ENCODE measurements around the gene LUZP2.

LUZP2 gene

GRCh38 chr11:24560324-24560723 is 63.5 kb downstream of the LUZP2 start:
- no peak for DNase-seq
- no peaks in the 10 kb centered on the region for H3K27me3 ChIP-seq (replicated peaks in 2 of 5; ENCODE audit: control insufficient read depth in 4 of 5, insufficient read depth in 5 of 5, low read length in 4 of 5)
- POLR2A ChIA-PET, result no interaction called here
- H3K27ac ChIP-seq (ENCODE audit: insufficient read depth in 1 of 2, low read depth in 1 of 2, low read length in 2 of 2, poor library complexity in 1 of 2, severe bottlenecking in 2 of 2), result no peak overlapping the region
- no peaks in the 10 kb centered on the region for H3K36me3 ChIP-seq (ENCODE audit: control insufficient read depth in 4 of 4, insufficient read depth in 4 of 4, low read length in 3 of 4)
- no peak overlapping the region for H3K4me3 ChIP-seq (ENCODE audit: control insufficient read depth in 1 of 7, extremely low read depth in 1 of 7, insufficient read depth in 4 of 7, low read depth in 2 of 7, low read length in 6 of 7)
- H3K9me3 ChIP-seq (ENCODE audit: control extremely low read depth in 1 of 5, control insufficient read depth in 4 of 5, insufficient read depth in 2 of 5, low read depth in 1 of 5, low read length in 4 of 5), result no peaks in the 10 kb centered on the region
- CTCF ChIA-PET, result no interaction called here
- no peaks in the 10 kb centered on the region for H3K4me1 ChIP-seq (ENCODE audit: control extremely low read depth in 1 of 4, control insufficient read depth in 4 of 4, insufficient read depth in 4 of 4, low read length in 3 of 4)
- WGBS (ENCODE audit: insufficient coverage), result 71% methylated on average over 1 of the region's 4 CpGs

GRCh38 chr11:24567380-24567779 is 70.5 kb downstream of the LUZP2 start:
- CTCF ChIA-PET, result no interaction called here
- POLR2A ChIA-PET, result no interaction called here
- no peak overlapping the region for H3K27ac ChIP-seq (ENCODE audit: insufficient read depth in 1 of 2, low read depth in 1 of 2, low read length in 2 of 2, poor library complexity in 1 of 2, severe bottlenecking in 2 of 2)
- H3K27me3 ChIP-seq (replicated peaks in 2 of 5; ENCODE audit: control insufficient read depth in 4 of 5, insufficient read depth in 5 of 5, low read length in 4 of 5), result no peaks in the 10 kb centered on the region
- no peak for DNase-seq
- no peaks in the 10 kb centered on the region for H3K4me1 ChIP-seq (ENCODE audit: control extremely low read depth in 1 of 4, control insufficient read depth in 4 of 4, insufficient read depth in 4 of 4, low read length in 3 of 4)
- no peaks in the 10 kb centered on the region for H3K36me3 ChIP-seq (ENCODE audit: control insufficient read depth in 4 of 4, insufficient read depth in 4 of 4, low read length in 3 of 4)
- H3K9me3 ChIP-seq (ENCODE audit: control extremely low read depth in 1 of 5, control insufficient read depth in 4 of 5, insufficient read depth in 2 of 5, low read depth in 1 of 5, low read length in 4 of 5), result no peaks in the 10 kb centered on the region
- H3K4me3 ChIP-seq (ENCODE audit: control insufficient read depth in 1 of 7, extremely low read depth in 1 of 7, insufficient read depth in 4 of 7, low read depth in 2 of 7, low read length in 6 of 7), result no peak overlapping the region

- WGBS (ENCODE audit: insufficient coverage), result 100% methylated on average over 1 of the region's 1 CpG
Measured at GRCh38 chr11:24572376-24572775, 75.5 kb downstream of the LUZP2 start.

GRCh38 chr11:24574461-24574860 is 77.6 kb downstream of the LUZP2 start:
- H3K36me3 ChIP-seq (ENCODE audit: control insufficient read depth in 4 of 4, insufficient read depth in 4 of 4, low read length in 3 of 4), result no peaks in the 10 kb centered on the region
- POLR2A ChIA-PET, result no interaction called here
- no peaks in the 10 kb centered on the region for H3K9me3 ChIP-seq (ENCODE audit: control extremely low read depth in 1 of 5, control insufficient read depth in 4 of 5, insufficient read depth in 2 of 5, low read depth in 1 of 5, low read length in 4 of 5)
- CTCF ChIA-PET, result no interaction called here
- 60% methylated on average over 1 of the region's 1 CpG for WGBS (ENCODE audit: insufficient coverage)
- no peaks in the 10 kb centered on the region for H3K27me3 ChIP-seq (replicated peaks in 2 of 5; ENCODE audit: control insufficient read depth in 4 of 5, insufficient read depth in 5 of 5, low read length in 4 of 5)
- no peak overlapping the region for H3K27ac ChIP-seq (ENCODE audit: insufficient read depth in 1 of 2, low read depth in 1 of 2, low read length in 2 of 2, poor library complexity in 1 of 2, severe bottlenecking in 2 of 2)
- no peaks in the 10 kb centered on the region for H3K4me1 ChIP-seq (ENCODE audit: control extremely low read depth in 1 of 4, control insufficient read depth in 4 of 4, insufficient read depth in 4 of 4, low read length in 3 of 4)
- no peak overlapping the region for H3K4me3 ChIP-seq (ENCODE audit: control insufficient read depth in 1 of 7, extremely low read depth in 1 of 7, insufficient read depth in 4 of 7, low read depth in 2 of 7, low read length in 6 of 7)
- no peak for DNase-seq

More at GRCh38 chr11:24572376-24572775, 75.5 kb downstream of the LUZP2 start:
- Histone ChIP-seq H3K4me3 (ENCODE audit: control insufficient read depth in 1 of 7, extremely low read depth in 1 of 7, insufficient read depth in 4 of 7, low read depth in 2 of 7, low read length in 6 of 7) (no peak overlapping the region), H3K27ac (ENCODE audit: insufficient read depth in 1 of 2, low read depth in 1 of 2, low read length in 2 of 2, poor library complexity in 1 of 2, severe bottlenecking in 2 of 2) (no peak overlapping the region), H3K27me3 (replicated peaks in 2 of 5; ENCODE audit: control insufficient read depth in 4 of 5, insufficient read depth in 5 of 5, low read length in 4 of 5) (no peaks in the 10 kb centered on the region), H3K4me1 (ENCODE audit: control extremely low read depth in 1 of 4, control insufficient read depth in 4 of 4, insufficient read depth in 4 of 4, low read length in 3 of 4) (no peaks in the 10 kb centered on the region), H3K36me3 (ENCODE audit: control insufficient read depth in 4 of 4, insufficient read depth in 4 of 4, low read length in 3 of 4) (no peaks in the 10 kb centered on the region), H3K9me3 (ENCODE audit: control extremely low read depth in 1 of 5, control insufficient read depth in 4 of 5, insufficient read depth in 2 of 5, low read depth in 1 of 5, low read length in 4 of 5) (no peaks in the 10 kb centered on the region)
- no peak for DNase-seq
- POLR2A ChIA-PET, result no interaction called here
- CTCF ChIA-PET, result no interaction called here

DNA sequence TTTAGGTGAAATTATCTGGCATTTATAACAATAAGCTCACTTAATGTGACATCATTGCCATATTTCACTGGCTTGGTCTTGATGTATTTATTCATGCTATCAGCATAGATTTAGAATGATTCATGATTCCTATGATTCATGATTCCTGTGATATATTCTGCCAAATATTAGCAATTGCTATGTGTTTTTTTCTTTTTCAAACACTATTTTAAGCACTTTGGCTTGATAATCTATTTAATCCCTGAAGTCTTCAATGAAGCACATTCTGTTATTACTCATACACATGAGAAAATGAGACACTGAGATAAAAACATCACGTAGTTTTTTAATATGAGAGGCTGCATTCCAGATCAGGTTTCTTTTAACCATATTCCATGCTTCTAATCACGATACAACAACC is 78.5 kb downstream of the LUZP2 start:
- ChIA-PET POLR2A (no interaction called here), CTCF (no interaction called here)
- H3K4me1 ChIP-seq (ENCODE audit: control extremely low read depth in 1 of 4, control insufficient read depth in 4 of 4, insufficient read depth in 4 of 4, low read length in 3 of 4), result no peaks in the 10 kb centered on the region
- DNase-seq, result no peak
- H3K36me3 ChIP-seq (ENCODE audit: control insufficient read depth in 4 of 4, insufficient read depth in 4 of 4, low read length in 3 of 4), result no peaks in the 10 kb centered on the region
- WGBS (ENCODE audit: insufficient coverage), result 83% methylated on average over 2 of the region's 2 CpGs
- no peak overlapping the region for H3K4me3 ChIP-seq (ENCODE audit: control insufficient read depth in 1 of 7, extremely low read depth in 1 of 7, insufficient read depth in 4 of 7, low read depth in 2 of 7, low read length in 6 of 7)
- H3K27me3 ChIP-seq (replicated peaks in 2 of 5; ENCODE audit: control insufficient read depth in 4 of 5, insufficient read depth in 5 of 5, low read length in 4 of 5), result no peaks in the 10 kb centered on the region
- no peaks in the 10 kb centered on the region for H3K9me3 ChIP-seq (ENCODE audit: control extremely low read depth in 1 of 5, control insufficient read depth in 4 of 5, insufficient read depth in 2 of 5, low read depth in 1 of 5, low read length in 4 of 5)
- no peak overlapping the region for H3K27ac ChIP-seq (ENCODE audit: insufficient read depth in 1 of 2, low read depth in 1 of 2, low read length in 2 of 2, poor library complexity in 1 of 2, severe bottlenecking in 2 of 2)

GRCh38 chr11:24585192-24585591 is 88.3 kb downstream of the LUZP2 start:
- no peak overlapping the region for H3K4me3 ChIP-seq (ENCODE audit: control insufficient read depth in 1 of 7, extremely low read depth in 1 of 7, insufficient read depth in 4 of 7, low read depth in 2 of 7, low read length in 6 of 7)
- no peaks in the 10 kb centered on the region for H3K36me3 ChIP-seq (ENCODE audit: control insufficient read depth in 4 of 4, insufficient read depth in 4 of 4, low read length in 3 of 4)
- no peak for DNase-seq
- H3K27ac ChIP-seq (ENCODE audit: insufficient read depth in 1 of 2, low read depth in 1 of 2, low read length in 2 of 2, poor library complexity in 1 of 2, severe bottlenecking in 2 of 2), result no peak overlapping the region
- H3K4me1 ChIP-seq (ENCODE audit: control extremely low read depth in 1 of 4, control insufficient read depth in 4 of 4, insufficient read depth in 4 of 4, low read length in 3 of 4), result no peaks in the 10 kb centered on the region
- no peaks in the 10 kb centered on the region for H3K9me3 ChIP-seq (ENCODE audit: control extremely low read depth in 1 of 5, control insufficient read depth in 4 of 5, insufficient read depth in 2 of 5, low read depth in 1 of 5, low read length in 4 of 5)
- CTCF ChIA-PET, result no interaction called here
- POLR2A ChIA-PET, result no interaction called here
- H3K27me3 ChIP-seq (replicated peaks in 2 of 5; ENCODE audit: control insufficient read depth in 4 of 5, insufficient read depth in 5 of 5, low read length in 4 of 5), result no peaks in the 10 kb centered on the region
- no CpG with 5 or more reads among the region's 1 CpG for WGBS (ENCODE audit: insufficient coverage)

GRCh38 chr11:24587635-24588034 is 90.8 kb downstream of the LUZP2 start:
- ChIA-PET CTCF (no interaction called here), POLR2A (no interaction called here)
- H3K4me3 ChIP-seq (ENCODE audit: control insufficient read depth in 1 of 7, extremely low read depth in 1 of 7, insufficient read depth in 4 of 7, low read depth in 2 of 7, low read length in 6 of 7), result no peak overlapping the region
- no peak overlapping the region for H3K27ac ChIP-seq (ENCODE audit: insufficient read depth in 1 of 2, low read depth in 1 of 2, low read length in 2 of 2, poor library complexity in 1 of 2, severe bottlenecking in 2 of 2)
- H3K36me3 ChIP-seq (ENCODE audit: control insufficient read depth in 4 of 4, insufficient read depth in 4 of 4, low read length in 3 of 4), result no peaks in the 10 kb centered on the region
- no peaks in the 10 kb centered on the region for H3K4me1 ChIP-seq (ENCODE audit: control extremely low read depth in 1 of 4, control insufficient read depth in 4 of 4, insufficient read depth in 4 of 4, low read length in 3 of 4)
- no peak for DNase-seq
- H3K27me3 ChIP-seq (replicated peaks in 2 of 5; ENCODE audit: control insufficient read depth in 4 of 5, insufficient read depth in 5 of 5, low read length in 4 of 5), result no peaks in the 10 kb centered on the region
- no peaks in the 10 kb centered on the region for H3K9me3 ChIP-seq (ENCODE audit: control extremely low read depth in 1 of 5, control insufficient read depth in 4 of 5, insufficient read depth in 2 of 5, low read depth in 1 of 5, low read length in 4 of 5)

GRCh38 chr11:24588081-24588480 is 91.2 kb downstream of the LUZP2 start:
- ChIA-PET CTCF (no interaction called here), POLR2A (no interaction called here)
- Histone ChIP-seq H3K27me3 (replicated peaks in 2 of 5; ENCODE audit: control insufficient read depth in 4 of 5, insufficient read depth in 5 of 5, low read length in 4 of 5) (no peaks in the 10 kb centered on the region), H3K36me3 (ENCODE audit: control insufficient read depth in 4 of 4, insufficient read depth in 4 of 4, low read length in 3 of 4) (no peaks in the 10 kb centered on the region), H3K27ac (ENCODE audit: insufficient read depth in 1 of 2, low read depth in 1 of 2, low read length in 2 of 2, poor library complexity in 1 of 2, severe bottlenecking in 2 of 2) (no peak overlapping the region), H3K4me3 (ENCODE audit: control insufficient read depth in 1 of 7, extremely low read depth in 1 of 7, insufficient read depth in 4 of 7, low read depth in 2 of 7, low read length in 6 of 7) (no peak overlapping the region), H3K9me3 (ENCODE audit: control extremely low read depth in 1 of 5, control insufficient read depth in 4 of 5, insufficient read depth in 2 of 5, low read depth in 1 of 5, low read length in 4 of 5) (no peaks in the 10 kb centered on the region), H3K4me1 (ENCODE audit: control extremely low read depth in 1 of 4, control insufficient read depth in 4 of 4, insufficient read depth in 4 of 4, low read length in 3 of 4) (no peaks in the 10 kb centered on the region)
- WGBS (ENCODE audit: insufficient coverage), result 100% methylated on average over 3 of the region's 3 CpGs
- DNase-seq, result no peak

All from common myeloid progenitor, CD34-positive (primary cell).